ENCODE data around the gene PRKCA.

PRKCA gene

DNA sequence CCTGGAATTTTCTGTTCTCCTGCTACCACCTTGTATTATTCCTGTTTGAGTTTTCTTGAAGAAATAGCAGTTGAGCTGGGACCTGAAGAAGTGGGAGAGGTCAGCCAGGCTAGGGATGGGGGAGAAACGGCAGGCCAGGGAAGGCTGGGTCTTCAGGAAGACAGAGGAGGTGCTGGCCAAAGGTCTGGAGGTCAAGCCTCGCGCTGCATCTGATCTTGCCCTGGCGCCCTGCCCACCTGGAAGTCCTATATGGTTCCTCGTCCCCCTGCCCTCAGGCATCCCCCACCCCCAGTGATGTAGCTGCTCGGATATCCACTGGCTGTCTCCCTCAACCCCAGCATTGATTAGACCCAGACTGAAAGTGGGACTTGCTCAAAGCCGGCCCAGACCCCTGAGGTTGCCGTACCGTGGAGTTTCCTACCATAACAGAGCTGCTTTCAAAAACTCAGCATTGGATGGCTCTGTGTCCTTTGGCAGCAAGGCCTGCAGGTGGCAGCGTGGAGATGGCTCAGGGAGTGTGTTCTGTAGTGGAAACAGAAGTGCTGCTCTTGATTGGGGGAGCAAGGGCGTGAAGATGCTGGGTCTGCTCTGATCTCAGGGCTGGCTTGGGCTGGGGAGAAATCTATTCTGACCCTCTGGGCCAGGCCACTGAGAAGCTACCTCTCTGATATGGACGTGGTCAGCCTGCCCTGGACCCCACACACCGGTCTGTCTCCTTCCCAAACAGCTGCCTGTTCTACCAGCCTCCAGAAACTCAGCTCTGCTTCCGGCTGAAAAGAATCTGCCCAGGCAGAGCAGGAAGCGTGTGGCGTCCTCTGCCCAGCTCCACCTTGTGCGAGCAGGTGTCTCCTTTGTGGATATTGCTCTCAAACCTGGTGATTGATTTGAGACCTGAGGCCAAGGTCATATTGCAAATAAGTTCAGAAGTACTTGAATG is 425.5 kb downstream of the PRKCA start:
- peak; percentile 93 for TF ChIP-seq CTCF (conservative IDR thresholded peaks at IDR 0.05; ENCODE audit: low read depth, low read length)
- DNase-seq (ENCODE audit: low read depth) = no peak
- no peak overlapping the region for H3K4me3 ChIP-seq (ENCODE audit: low read length)

GRCh38 chr17:66730461-66730923 is 428.1 kb downstream of the PRKCA start:
- no peak overlapping the region for H3K4me3 ChIP-seq (ENCODE audit: low read length)
- TF ChIP-seq CTCF (conservative IDR thresholded peaks at IDR 0.05; ENCODE audit: low read depth, low read length) = no peak
- no peak for DNase-seq (ENCODE audit: low read depth)

DNA sequence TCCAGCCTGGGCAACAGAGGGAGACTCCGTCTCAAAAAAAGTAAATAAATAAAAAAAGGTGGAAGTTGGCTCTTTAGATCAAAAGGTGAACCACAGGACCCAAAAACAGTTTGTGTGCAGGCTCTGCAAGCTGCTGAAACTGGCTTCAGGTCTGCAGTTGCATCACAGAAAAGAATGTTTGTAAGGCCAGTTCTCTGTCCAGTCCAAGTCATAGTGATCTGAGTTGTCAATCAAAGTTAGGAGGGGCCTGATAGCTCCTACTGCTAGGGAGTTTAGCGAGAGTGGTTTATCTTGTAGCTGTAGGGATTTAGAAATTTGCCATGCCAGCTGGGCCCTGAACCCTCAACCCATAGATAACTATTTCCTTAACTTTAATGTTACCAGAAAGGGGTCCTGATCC is 431.3 kb downstream of the PRKCA start:
- H3K4me3 ChIP-seq (ENCODE audit: low read length) = no peak overlapping the region
- TF ChIP-seq CTCF (conservative IDR thresholded peaks at IDR 0.05; ENCODE audit: low read depth, low read length) = no peak
- no peak for DNase-seq (ENCODE audit: low read depth)

DNA sequence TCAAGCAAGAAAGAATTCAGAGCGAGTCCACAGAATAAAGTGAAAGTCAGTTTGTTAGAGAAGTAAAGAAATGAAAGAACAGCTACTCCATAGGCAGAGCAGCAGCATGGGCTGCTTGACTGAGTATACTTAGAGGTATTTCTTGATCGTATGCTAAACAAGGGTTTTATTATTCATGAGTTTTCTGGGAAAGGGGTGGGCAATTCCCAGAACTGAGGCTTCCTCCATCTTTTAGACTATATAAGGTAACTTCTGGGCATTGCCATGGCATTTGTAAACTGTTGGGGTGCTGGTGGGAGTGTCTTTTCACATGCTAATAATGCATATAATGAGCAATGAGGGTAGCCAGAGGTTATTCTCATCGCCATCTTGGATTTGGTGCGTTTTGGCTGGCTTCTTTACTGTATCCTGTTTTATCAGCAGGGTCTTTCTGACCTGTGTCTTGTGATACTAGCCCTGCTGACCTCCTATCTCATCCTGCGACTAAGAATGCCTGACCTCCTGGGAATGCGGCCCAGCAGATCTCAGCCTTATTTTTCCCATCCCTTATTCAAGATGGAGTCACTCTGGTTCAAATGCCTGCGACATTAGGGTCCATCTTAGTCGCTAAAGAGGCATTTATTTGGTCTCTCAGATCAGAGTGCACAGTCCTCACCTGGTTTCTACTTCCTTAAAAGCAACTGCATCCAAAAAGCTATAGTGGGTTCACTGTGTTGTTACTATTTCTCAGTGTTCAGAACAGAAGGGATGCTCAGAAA is 432.0 kb downstream of the PRKCA start:
- H3K4me3 ChIP-seq (ENCODE audit: low read length) = no peak overlapping the region
- no peak for TF ChIP-seq CTCF (conservative IDR thresholded peaks at IDR 0.05; ENCODE audit: low read depth, low read length)
- DNase-seq (ENCODE audit: low read depth) = no peak

- DNase-seq (ENCODE audit: low read depth) = no peak
- H3K4me3 ChIP-seq (ENCODE audit: low read length) = no peak overlapping the region
- TF ChIP-seq CTCF (conservative IDR thresholded peaks at IDR 0.05; ENCODE audit: low read depth, low read length) = peak; percentile 36
These were observed 435.1 kb downstream of the PRKCA start for GRCh38 chr17:66737524-66737923.

DNA sequence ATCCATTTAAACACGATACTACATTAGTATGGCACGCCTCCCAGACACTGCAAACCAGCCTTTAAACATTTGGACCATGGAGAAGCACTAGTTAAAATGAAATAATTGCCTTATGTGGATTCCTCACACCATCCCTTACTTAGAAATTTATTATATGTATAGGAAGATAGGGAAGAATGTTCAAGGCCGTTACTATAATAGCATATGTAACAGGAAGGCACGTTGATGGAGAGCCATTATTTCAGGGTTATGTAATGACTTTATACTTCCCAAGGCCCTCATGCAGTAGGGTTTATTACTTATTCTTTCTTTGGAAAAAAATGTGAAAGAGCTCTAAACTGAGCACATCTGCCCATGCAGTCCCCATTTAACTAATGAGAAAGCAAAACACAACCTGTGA is 435.9 kb downstream of the PRKCA start:
- no peak for DNase-seq (ENCODE audit: low read depth)
- no peak overlapping the region for H3K4me3 ChIP-seq (ENCODE audit: low read length)
- no peak for TF ChIP-seq CTCF (conservative IDR thresholded peaks at IDR 0.05; ENCODE audit: low read depth, low read length)

All from retinal pigment epithelial cell (primary cell).